Subcutaneous adipose tissue (tissue), 4 donors: Measurements from ENCODE around the gene GCNA. TPM values are rescaled to one million over a fixed set of nuclear protein-coding genes. Genes with fewer than 3 reads are reported as not detected.

Experiments used
- total RNA-seq, 4 donors: library from RNA; depleted of rRNA; stranded (reverse); fragments of >200 nt; gene quantifications; one replicate each; pipeline ENCODE4 v1.1.0, GENCODE V29; 2016
- TF ChIP-seq, protein P1 (sequence below): fragments of 450-650 bp; IDR thresholded peaks from one replicate; pipeline ENCODE4 v1.5.1; 2016; ENCODE audit warnings: low read depth, mild to moderate bottlenecking, control low read depth, antibody characterized with exemption, moderate library complexity

The GCNA gene
- total RNA-seq, 4 donors from 2014 or later = 4.1 to 5.7 (median 5.1) TPM

DNA sequence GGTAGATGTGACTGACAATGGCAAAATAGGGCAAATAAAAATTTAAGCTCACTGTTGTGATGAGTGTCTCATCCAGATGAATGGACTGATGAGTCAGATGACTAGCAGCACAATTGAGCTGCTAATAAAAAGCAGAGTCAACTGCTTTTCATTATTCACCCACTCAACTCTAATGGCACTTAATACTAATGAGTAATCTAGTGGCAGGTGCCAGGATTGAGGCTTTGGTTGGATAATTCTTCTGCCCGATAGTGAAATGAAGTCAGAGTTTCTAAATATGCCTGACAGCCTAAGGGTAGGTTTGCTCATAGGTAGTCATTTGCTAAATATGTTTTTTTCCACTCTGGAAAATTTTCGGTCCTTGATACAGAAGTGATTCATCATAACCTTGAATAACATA, 34.9 kb upstream of the GCNA start:
- TF ChIP-seq, protein P1, sequence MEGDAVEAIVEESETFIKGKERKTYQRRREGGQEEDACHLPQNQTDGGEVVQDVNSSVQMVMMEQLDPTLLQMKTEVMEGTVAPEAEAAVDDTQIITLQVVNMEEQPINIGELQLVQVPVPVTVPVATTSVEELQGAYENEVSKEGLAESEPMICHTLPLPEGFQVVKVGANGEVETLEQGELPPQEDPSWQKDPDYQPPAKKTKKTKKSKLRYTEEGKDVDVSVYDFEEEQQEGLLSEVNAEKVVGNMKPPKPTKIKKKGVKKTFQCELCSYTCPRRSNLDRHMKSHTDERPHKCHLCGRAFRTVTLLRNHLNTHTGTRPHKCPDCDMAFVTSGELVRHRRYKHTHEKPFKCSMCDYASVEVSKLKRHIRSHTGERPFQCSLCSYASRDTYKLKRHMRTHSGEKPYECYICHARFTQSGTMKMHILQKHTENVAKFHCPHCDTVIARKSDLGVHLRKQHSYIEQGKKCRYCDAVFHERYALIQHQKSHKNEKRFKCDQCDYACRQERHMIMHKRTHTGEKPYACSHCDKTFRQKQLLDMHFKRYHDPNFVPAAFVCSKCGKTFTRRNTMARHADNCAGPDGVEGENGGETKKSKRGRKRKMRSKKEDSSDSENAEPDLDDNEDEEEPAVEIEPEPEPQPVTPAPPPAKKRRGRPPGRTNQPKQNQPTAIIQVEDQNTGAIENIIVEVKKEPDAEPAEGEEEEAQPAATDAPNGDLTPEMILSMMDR = no peak

DNA sequence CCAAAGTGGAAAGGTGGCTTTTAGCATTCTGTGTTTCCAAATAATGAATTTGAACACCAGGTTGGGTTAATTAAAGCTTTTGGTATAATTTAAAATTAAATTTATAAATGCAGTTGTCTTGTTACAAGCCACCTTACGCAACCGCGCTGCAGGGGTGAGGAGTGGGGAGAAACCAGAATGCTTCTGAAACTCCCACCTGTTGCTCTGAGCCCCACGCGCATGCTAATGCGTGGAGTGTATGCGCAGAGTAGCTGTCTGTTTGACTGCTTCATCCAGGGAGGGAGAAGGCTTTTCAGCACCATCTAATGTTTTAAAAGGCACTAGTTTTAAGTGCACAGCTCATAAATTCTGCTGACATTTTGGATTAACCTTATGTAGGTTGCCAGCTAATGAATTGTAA, 32.9 kb upstream of the GCNA start:
- TF ChIP-seq, protein P1 = no peak

DNA sequence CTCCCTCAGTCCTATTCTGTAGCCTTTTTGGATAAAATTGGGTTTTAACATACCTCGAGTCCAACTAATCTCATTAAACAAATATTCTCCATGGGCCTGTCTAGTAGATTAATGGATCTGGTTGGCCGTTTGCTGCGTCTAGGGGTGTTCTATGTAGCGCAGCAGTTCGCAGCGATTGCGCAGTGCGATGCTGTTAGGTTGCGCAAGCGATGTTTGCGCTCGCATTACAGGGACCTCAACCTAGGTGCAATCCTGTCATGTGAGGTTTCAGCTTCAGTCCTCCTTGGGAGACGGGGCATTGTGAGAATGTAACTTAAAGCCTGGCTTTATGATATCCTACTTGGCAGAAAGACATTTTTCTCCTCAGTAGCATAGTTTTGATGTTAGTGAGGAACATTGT, 31.4 kb upstream of the GCNA start:
- TF ChIP-seq, protein P1 = no peak

DNA sequence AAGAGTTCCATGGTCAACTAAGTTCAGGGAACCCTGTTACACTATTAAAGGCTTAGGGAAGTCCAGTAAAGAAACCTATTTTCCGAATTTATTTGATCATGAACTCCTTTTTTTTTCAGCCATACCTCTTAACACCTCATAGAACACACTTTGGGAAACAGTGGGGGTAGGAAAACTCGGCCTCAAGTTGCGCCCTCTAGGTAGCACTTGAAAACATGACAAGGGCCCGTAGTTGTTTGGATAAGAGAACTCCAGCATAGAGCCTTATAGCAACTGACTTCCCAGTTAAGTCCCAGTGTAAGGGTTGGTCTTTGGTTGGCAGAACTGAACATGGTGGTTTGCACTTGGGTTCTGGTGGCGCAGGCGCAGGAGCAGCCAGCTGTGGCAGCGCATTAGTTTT, 30.9 kb upstream of the GCNA start:
- TF ChIP-seq, protein P1 = no peak

DNA sequence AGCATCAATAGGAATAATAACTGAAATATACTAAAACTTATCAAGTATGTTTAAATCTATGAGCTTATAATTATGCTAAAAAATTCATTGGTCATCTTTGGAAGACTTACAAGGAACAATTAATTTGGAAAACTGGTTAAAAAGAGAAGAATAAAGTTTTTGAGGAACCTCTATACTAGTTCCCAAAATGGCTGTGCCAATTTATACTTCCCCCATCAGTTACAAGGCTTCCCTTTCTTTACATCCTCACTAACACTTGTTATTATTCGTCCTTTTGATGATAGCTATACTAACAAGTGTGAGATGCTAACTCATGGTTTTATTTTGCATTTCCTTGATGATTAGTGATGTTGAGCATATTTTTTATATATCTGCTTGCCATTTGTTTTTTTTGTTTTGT, 28.3 kb upstream of the GCNA start:
- TF ChIP-seq, protein P1 = no peak

DNA sequence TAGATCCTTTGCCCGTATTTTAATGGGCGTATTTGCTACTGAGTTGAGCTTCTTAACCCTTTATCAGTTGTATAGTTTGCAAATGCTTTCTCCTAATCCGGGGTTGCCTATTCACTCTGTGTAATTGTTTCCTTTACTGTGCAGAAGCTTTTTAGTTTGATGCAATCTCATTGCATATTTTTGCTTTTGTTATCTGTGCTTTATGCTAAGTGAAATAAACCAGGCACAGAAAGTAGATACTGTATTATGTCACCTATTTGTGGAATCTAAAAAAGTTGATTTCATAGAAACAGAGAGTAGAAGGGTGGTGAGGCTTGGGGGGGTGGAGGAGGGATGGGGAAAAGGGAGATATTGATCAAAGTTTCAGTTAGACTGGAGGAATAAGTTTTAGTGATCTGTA, 27.7 kb upstream of the GCNA start:
- TF ChIP-seq, protein P1 = no peak

- TF ChIP-seq, protein P1 = no peak
Observed at GRCh38 chrX:71556036-71556435, 22.2 kb upstream of the GCNA start.
